ENCODE measurements around the gene BORCS6.
A peak's percentile ranks its signal among the peaks of the same experiment; 100 is the strongest.

Gene BORCS6

GRCh38 chr17:8188263-8188839, 1.6 kb downstream of the BORCS6 start:
- FAIRE-seq, result no peak
- TF ChIP-seq CTCF (IDR thresholded peaks at IDR 0.05; ENCODE audit: insufficient read depth, missing control alignments), result no peak
- no peak for DNase-seq (ENCODE audit: insufficient read length, low spot score)

- DNase-seq (ENCODE audit: insufficient read length, low spot score) (peak; percentile 45), FAIRE-seq (no peak)
- TF ChIP-seq CTCF (IDR thresholded peaks at IDR 0.05; ENCODE audit: insufficient read depth, missing control alignments), result no peak
Observed at GRCh38 chr17:8187517-8188262, 2.3 kb downstream of the BORCS6 start.

- FAIRE-seq (no peak), DNase-seq (ENCODE audit: insufficient read length, low spot score) (no peak)
- TF ChIP-seq CTCF (IDR thresholded peaks at IDR 0.05; ENCODE audit: insufficient read depth, missing control alignments), result peak; percentile 16
Observed at GRCh38 chr17:8186787-8187516, 3.0 kb downstream of the BORCS6 start.

- DNase-seq (ENCODE audit: insufficient read length, low spot score), result no peak
- no peak for FAIRE-seq
- TF ChIP-seq CTCF (IDR thresholded peaks at IDR 0.05; ENCODE audit: insufficient read depth, missing control alignments), result no peak
Observed at GRCh38 chr17:8186446-8186786, 3.6 kb downstream of the BORCS6 start.

GRCh38 chr17:8185582-8186445, 4.2 kb downstream of the BORCS6 start:
- no peak for FAIRE-seq
- DNase-seq (ENCODE audit: insufficient read length, low spot score), result no peak
- TF ChIP-seq CTCF (IDR thresholded peaks at IDR 0.05; ENCODE audit: insufficient read depth, missing control alignments), result no peak

GRCh38 chr17:8176998-8177731, 12.8 kb downstream of the BORCS6 start:
- DNase-seq (ENCODE audit: insufficient read length, low spot score) (no peak), FAIRE-seq (no peak)
- no peak for TF ChIP-seq CTCF (IDR thresholded peaks at IDR 0.05; ENCODE audit: insufficient read depth, missing control alignments)

Data from D721Med (cell line).